Activated B cell treated with CpG ODN at 0.5 μM for 24 hours (primary cell): ENCODE data around the gene RFT1. TPM values are rescaled to one million over a fixed set of nuclear protein-coding genes. Genes with fewer than 3 reads are reported as not detected.

Experiments
- ATAC-seq: fragments of 200-7000 bp; cut with Tn5 transposase; one replicate; pipeline ENCODE4 v1.10.0; 2021; ENCODE audit warnings: low read depth, mild to moderate bottlenecking, moderate library complexity
- CTCF ChIA-PET: fragments of 350-600 bp; sonication (Branson Sonifier 250); formaldehyde crosslinking; loops from one replicate; lab custom pipeline; 2021; ENCODE audit warnings: antibody characterized with exemption; lab: Charles Lee
- POLR2A ChIA-PET: fragments of 350-600 bp; sonication (Branson Sonifier 250); formaldehyde crosslinking; loops from one replicate; lab custom pipeline; 2021; ENCODE audit warnings: antibody characterized with exemption; lab: Charles Lee
- DNase-seq: peaks from one replicate; pipeline ENCODE4 v3.0.0; 2022
- H3K27ac Mint-ChIP-seq: one replicate; pipeline ENCODE4 v1.8.0; 2020; ENCODE audit warnings: mixed read lengths
- H3K27me3 Mint-ChIP-seq: one replicate; pipeline ENCODE4 v1.8.0; 2021; ENCODE audit warnings: mixed read lengths
- H3K36me3 Mint-ChIP-seq: one replicate; pipeline ENCODE4 v1.8.0; 2021; ENCODE audit warnings: low read depth, mixed read lengths
- H3K4me1 Mint-ChIP-seq: one replicate; pipeline ENCODE4 v1.8.0; 2021; ENCODE audit warnings: mixed read lengths
- H3K4me3 Mint-ChIP-seq: one replicate; pipeline ENCODE4 v1.8.0; 2020; ENCODE audit warnings: mild to moderate bottlenecking, mixed read lengths
- H3K9me3 Mint-ChIP-seq: one replicate; pipeline ENCODE4 v1.8.0; 2020; ENCODE audit warnings: mixed read lengths
- CTCF ChIP-seq: fragments of 200-600 bp; IDR thresholded peaks from one replicate; pipeline ENCODE4 v1.8.0; 2022; ENCODE audit warnings: antibody characterized with exemption, mild to moderate bottlenecking
- intact Hi-C: fragments of 100-400 bp; cut with micrococcal nuclease; formaldehyde crosslinking; loops from one replicate; pipeline ENCODE4 v1.15.1; 2024
- total RNA-seq: library from RNA; stranded (reverse); gene quantifications from 2 replicates; pipeline ENCODE4 v1.2.3, GENCODE V29; 2022

RFT1 gene
- total RNA-seq, 1 donor from 2014 or later: 23.6 TPM

GRCh38 chr3:53134631-53135232 is 4.5 kb upstream of the RFT1 start:
- peak; percentile 23 for TF ChIP-seq CTCF
- no peak overlapping the region for H3K27ac Mint-ChIP-seq

GRCh38 chr3:53132347-53132746 is 2.1 kb upstream of the RFT1 start:
- ChIA-PET CTCF (interaction anchor here (0.8 to 7.9 kb wide), 7 partner anchors 18 to 64 kb away, joined by 3 to 194 read pairs (median 20); partner anchors contain the start of gene PRKCD), POLR2A (interaction anchor here (0.7 to 3.8 kb wide), 4 partner anchors 9 to 63 kb away, joined by 3 to 22 read pairs (median 4); no protein-coding TSS in a partner anchor)
- intact Hi-C loops: loop anchor here (5.0 kb wide), 1 partner anchor 215 kb away; the partner anchor contains the start of gene DCP1A
- ATAC-seq (no peak), DNase-seq (no peak)
- Mint-ChIP-seq H3K36me3 (peaks cover 2% of the 10 kb centered on the region), H3K4me1 (peaks cover 27% of the 10 kb centered on the region), H3K9me3 (no peaks in the 10 kb centered on the region), H3K4me3 (no peak overlapping the region), H3K27ac (peak overlapping the region; percentile 97), H3K27me3 (no peaks in the 10 kb centered on the region)
- no peak for TF ChIP-seq CTCF

More at GRCh38 chr3:53134631-53135232, 4.5 kb upstream of the RFT1 start:
- no peaks in the 10 kb centered on the region for H3K27me3 Mint-ChIP-seq
- peaks cover 13% of the 10 kb centered on the region for H3K4me1 Mint-ChIP-seq
- peak; percentile 69 for ATAC-seq
- no peak overlapping the region for H3K4me3 Mint-ChIP-seq
- ChIA-PET POLR2A (interaction anchor here (0.8 to 3.8 kb wide), 5 partner anchors 15 to 61 kb away, joined by 3 to 22 read pairs (median 3); partner anchors contain the start of gene PRKCD), CTCF (interaction anchor here (1.1 to 7.9 kb wide), 14 partner anchors 11 to 67 kb away, joined by 3 to 194 read pairs (median 6); partner anchors contain the start of gene PRKCD)
- no peaks in the 10 kb centered on the region for H3K9me3 Mint-ChIP-seq
- peaks cover 2% of the 10 kb centered on the region for H3K36me3 Mint-ChIP-seq
- intact Hi-C loops: loop anchor here (1.0 to 5.0 kb wide), 4 partner anchors 27 to 213 kb away; partner anchors contain the start of genes DCP1A and PRKCD
- DNase-seq: peak; percentile 60

GRCh38 chr3:53131096-53131495 is 861 bp upstream of the RFT1 start:
- Mint-ChIP-seq H3K4me3 (peak overlapping the region; percentile 89), H3K27me3 (no peaks in the 10 kb centered on the region), H3K9me3 (no peaks in the 10 kb centered on the region), H3K36me3 (peaks cover 10% of the 10 kb centered on the region), H3K4me1 (peaks cover 27% of the 10 kb centered on the region), H3K27ac (peak overlapping the region; percentile 97)
- POLR2A ChIA-PET: interaction anchor here (0.6 to 2.4 kb wide), 8 partner anchors 17 to 65 kb away, joined by 3 to 8 read pairs (median 3); partner anchors contain the start of gene PRKCD
- ATAC-seq (no peak), DNase-seq (no peak)
- no peak for TF ChIP-seq CTCF
- intact Hi-C loops: loop anchor here (5.0 kb wide), 1 partner anchor 216 kb away; the partner anchor contains the start of gene DCP1A
- CTCF ChIA-PET: interaction anchor here (1.0 to 7.9 kb wide), 2 partner anchors 30 to 66 kb away, joined by 3 to 194 read pairs; partner anchors contain the start of gene PRKCD

- Mint-ChIP-seq H3K27ac (peak overlapping the region; percentile 97), H3K4me3 (peak overlapping the region; percentile 89), H3K9me3 (no peaks in the 10 kb centered on the region), H3K27me3 (no peaks in the 10 kb centered on the region), H3K4me1 (peaks cover 27% of the 10 kb centered on the region), H3K36me3 (peaks cover 25% of the 10 kb centered on the region)
- no peak for DNase-seq
- CTCF ChIA-PET: interaction anchor here (0.9 to 2.0 kb wide), 2 partner anchors 67 kb away, joined by 6 to 9 read pairs; no protein-coding TSS in a partner anchor
- ATAC-seq: no peak
- intact Hi-C loops: no loop called here
- POLR2A ChIA-PET: interaction anchor here (1.0 to 2.4 kb wide), 5 partner anchors 23 to 51 kb away, joined by 3 to 8 read pairs (median 5); partner anchors contain the start of gene PRKCD
- TF ChIP-seq CTCF: no peak
These were observed 891 bp downstream of the RFT1 start for GRCh38 chr3:53129344-53129743.

GRCh38 chr3:53126601-53127000 is 3.6 kb downstream of the RFT1 start:
- POLR2A ChIA-PET: interaction anchor here (0.8 to 1.1 kb wide), 2 partner anchors 12 to 20 kb away, joined by 3 to 4 read pairs; no protein-coding TSS in a partner anchor
- H3K27ac Mint-ChIP-seq: no peak overlapping the region
- CTCF ChIA-PET: no interaction called here
- H3K27me3 Mint-ChIP-seq: no peaks in the 10 kb centered on the region
- no peak for TF ChIP-seq CTCF
- intact Hi-C loops: no loop called here
- DNase-seq (no peak), ATAC-seq (no peak)
- no peaks in the 10 kb centered on the region for H3K9me3 Mint-ChIP-seq
- H3K36me3 Mint-ChIP-seq: peaks cover 48% of the 10 kb centered on the region
- H3K4me3 Mint-ChIP-seq: no peak overlapping the region
- peaks cover 27% of the 10 kb centered on the region for H3K4me1 Mint-ChIP-seq
